CD4-positive, alpha-beta T cell (primary cell): ENCODE data around the gene GPATCH2L. TPM values are rescaled to one million over a fixed set of nuclear protein-coding genes. Genes with fewer than 3 reads are reported as not detected.

Experiments
- ATAC-seq: fragments of 200-7000 bp; cut with Tn5 transposase; one replicate; pipeline ENCODE4 v1.10.0; 2022; ENCODE audit warnings: mild to moderate bottlenecking; ENCODE audit not compliant: poor library complexity
- CTCF ChIA-PET: fragments of 350-600 bp; sonication (Branson Sonifier 250); formaldehyde crosslinking; loops from one replicate; lab custom pipeline; 2021; ENCODE audit warnings: antibody characterized with exemption, inconsistent platforms; lab: Charles Lee
- POLR2A ChIA-PET: fragments of 350-600 bp; sonication (Branson Sonifier 250); formaldehyde crosslinking; loops from one replicate; lab custom pipeline; 2021; ENCODE audit warnings: antibody characterized with exemption, inconsistent platforms; lab: Charles Lee
- DNase-seq, 14 experiments: peaks; one replicate each; pipeline ENCODE4 v3.0.0-alpha.2; 2013 to 2020; ENCODE audit warnings: mixed read lengths in 2 of 14
- H3K27ac ChIP-seq, 2 donors: one replicate each; pipeline versions ENCODE4 v1.5.1 to v1.7.0; 2013; ENCODE audit warnings: low read length in 2 of 2, low read depth in 1 of 2, mild to moderate bottlenecking in 1 of 2
- H3K27me3 ChIP-seq, 2 experiments: 1 replicate in 1 of 2; 2 replicates in 1 of 2; pipeline versions ENCODE4 v1.6.1 to v1.7.0; 2013; ENCODE audit warnings: low read length in 2 of 2, control low read depth in 1 of 2, mild to moderate bottlenecking in 1 of 2, moderate library complexity in 1 of 2; ENCODE audit not compliant: insufficient read depth in 2 of 2, control insufficient read depth in 1 of 2
- H3K36me3 ChIP-seq: one replicate; pipeline ENCODE4 v1.6.1; 2013; ENCODE audit warnings: low read length, control low read depth; ENCODE audit not compliant: insufficient read depth
- H3K4me1 ChIP-seq: one replicate; pipeline ENCODE4 v1.6.1; 2013; ENCODE audit warnings: low read length, control low read depth; ENCODE audit not compliant: insufficient read depth
- H3K4me3 ChIP-seq: one replicate; pipeline ENCODE4 v1.5.1; 2013; ENCODE audit warnings: mild to moderate bottlenecking, low read length, moderate library complexity
- H3K9me3 ChIP-seq, 2 experiments: 1 replicate in 1 of 2; 2 replicates in 1 of 2; pipeline versions ENCODE4 v1.6.1 to v1.7.0; 2013; ENCODE audit warnings: low read length in 2 of 2, mild to moderate bottlenecking in 2 of 2, control low read depth in 1 of 2, moderate library complexity in 1 of 2; ENCODE audit not compliant: control insufficient read depth in 1 of 2, insufficient read depth in 1 of 2
- H3K27ac Mint-ChIP-seq: one replicate; pipeline ENCODE4 v1.8.0; 2020; ENCODE audit warnings: mixed read lengths
- H3K27me3 Mint-ChIP-seq: one replicate; pipeline ENCODE4 v1.8.0; 2021; ENCODE audit warnings: mixed read lengths
- H3K36me3 Mint-ChIP-seq: one replicate; pipeline ENCODE4 v1.8.0; 2021; ENCODE audit warnings: low read depth, mixed read lengths
- H3K4me1 Mint-ChIP-seq: one replicate; pipeline ENCODE4 v1.8.0; 2021; ENCODE audit warnings: low read depth, mixed read lengths
- H3K4me3 Mint-ChIP-seq: one replicate; pipeline ENCODE4 v1.8.0; 2020; ENCODE audit warnings: mild to moderate bottlenecking, mixed read lengths
- H3K9me3 Mint-ChIP-seq: one replicate; pipeline ENCODE4 v1.8.0; 2020; ENCODE audit warnings: mixed read lengths
- CTCF ChIP-seq: fragments of 200-600 bp; IDR thresholded peaks from one replicate; pipeline ENCODE4 v1.8.0; 2022; ENCODE audit warnings: antibody characterized with exemption, mild to moderate bottlenecking
- intact Hi-C, 2 experiments: fragments of 100-400 bp; cut with DNase I in 1 of 2; cut with micrococcal nuclease in 1 of 2; formaldehyde crosslinking; loops; one replicate each; pipeline versions ENCODE4 v1.15.1 to v1.9.0; 2023 to 2025; cut with DNase I, micrococcal nuclease
- total RNA-seq, 174 experiments: library from RNA in 2 of 174; stranded (reverse) in 2 of 174; gene quantifications; one replicate each; pipeline ENCODE4 v1.2.3 and lab custom pipeline; 2021 to 2026

Gene GPATCH2L
- total RNA-seq, 2 experiments from 2014 or later = 56.0 to 61.5 TPM

GRCh38 chr14:76257842-76258397 lies 106.2 kb downstream of the GPATCH2L start:
- no peaks in the 10 kb centered on the region for H3K9me3 Mint-ChIP-seq
- no peaks in the 10 kb centered on the region for H3K4me1 ChIP-seq
- peaks cover 0 to 3% of the 10 kb centered on the region in 2 experiments for H3K27me3 ChIP-seq
- peaks cover 5% of the 10 kb centered on the region for H3K27me3 Mint-ChIP-seq
- DNase-seq (no peak), ATAC-seq (no peak)
- H3K27ac Mint-ChIP-seq = no peak overlapping the region
- no peak overlapping the region for H3K4me3 ChIP-seq
- H3K36me3 ChIP-seq = no peaks in the 10 kb centered on the region
- intact Hi-C loops = no loop called here
- no peaks in the 10 kb centered on the region for H3K9me3 ChIP-seq
- no peak overlapping the region for H3K4me3 Mint-ChIP-seq
- POLR2A ChIA-PET = no interaction called here
- no peaks in the 10 kb centered on the region for H3K36me3 Mint-ChIP-seq
- H3K4me1 Mint-ChIP-seq = no peaks in the 10 kb centered on the region
- no peak overlapping the region for H3K27ac ChIP-seq
- CTCF ChIA-PET = no interaction called here
- TF ChIP-seq CTCF = no peak

DNA sequence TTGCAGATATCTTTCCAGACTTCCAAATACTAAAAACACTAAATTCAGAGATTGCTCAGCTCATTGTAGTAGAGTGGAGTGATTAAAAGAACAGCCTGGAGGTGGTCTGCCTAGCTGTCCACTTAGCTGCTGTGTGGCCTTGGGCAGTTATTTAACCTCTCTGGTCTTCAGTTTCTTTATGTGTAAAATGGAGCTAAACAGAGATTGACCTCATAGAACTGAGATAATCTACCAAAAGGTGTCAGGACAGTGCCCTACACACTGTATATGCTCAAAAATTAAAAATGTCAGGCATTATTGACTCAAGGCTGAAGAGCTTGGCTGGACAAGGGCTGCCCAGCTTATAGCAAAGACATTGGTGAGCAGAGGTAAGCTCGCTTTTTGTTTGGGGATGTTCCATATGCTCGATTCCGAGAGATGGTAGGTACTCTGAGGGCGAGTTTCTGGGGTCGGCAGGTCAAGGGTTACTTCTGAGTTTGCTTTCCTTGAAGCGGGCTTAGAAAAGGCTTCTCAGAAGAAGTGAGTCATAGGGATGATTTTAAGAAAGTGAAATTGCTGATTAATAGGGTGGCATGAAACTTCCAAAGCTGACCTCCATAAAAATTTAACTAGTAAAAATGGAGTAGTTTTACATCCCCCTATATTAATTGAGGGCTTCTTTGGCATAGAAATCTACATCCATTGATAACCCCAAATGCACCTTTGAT lies 107.5 kb downstream of the GPATCH2L start:
- no peaks in the 10 kb centered on the region for H3K4me1 ChIP-seq
- H3K27me3 Mint-ChIP-seq = peaks cover 14% of the 10 kb centered on the region
- ChIA-PET CTCF (no interaction called here), POLR2A (no interaction called here)
- no peak overlapping the region for H3K4me3 Mint-ChIP-seq
- H3K27ac Mint-ChIP-seq = no peak overlapping the region
- no peak overlapping the region for H3K27ac ChIP-seq
- intact Hi-C loops = no loop called here
- H3K9me3 Mint-ChIP-seq = no peaks in the 10 kb centered on the region
- H3K36me3 ChIP-seq = no peaks in the 10 kb centered on the region
- H3K27me3 ChIP-seq = peaks cover 0 to 6% of the 10 kb centered on the region in 2 experiments
- TF ChIP-seq CTCF = no peak
- ATAC-seq = no peak
- no peak overlapping the region for H3K4me3 ChIP-seq
- no peak for DNase-seq
- no peaks in the 10 kb centered on the region for H3K36me3 Mint-ChIP-seq
- no peaks in the 10 kb centered on the region for H3K4me1 Mint-ChIP-seq
- H3K9me3 ChIP-seq = no peaks in the 10 kb centered on the region

DNA sequence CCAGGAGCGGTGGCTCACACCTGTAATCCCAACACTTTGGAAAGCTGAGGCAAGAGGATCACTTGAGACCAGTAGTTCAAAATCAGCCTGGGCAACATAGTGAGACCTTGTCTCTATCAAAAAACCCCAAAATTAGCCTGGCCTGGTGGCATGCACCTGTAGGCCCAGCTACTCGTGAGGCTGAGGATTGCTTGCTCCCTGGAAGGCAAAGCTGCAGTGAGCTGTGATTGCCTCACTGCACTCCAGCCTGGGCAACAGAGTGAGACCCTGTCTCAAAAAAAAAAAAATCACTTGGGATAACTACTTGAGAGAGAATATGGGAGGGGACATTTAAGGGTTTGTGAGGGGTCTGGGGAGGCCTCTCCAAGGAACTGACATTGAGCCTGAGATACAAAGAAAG lies 109.0 kb downstream of the GPATCH2L start:
- peaks cover 0 to 3% of the 10 kb centered on the region in 2 experiments for H3K9me3 ChIP-seq
- no peaks in the 10 kb centered on the region for H3K4me1 ChIP-seq
- Mint-ChIP-seq H3K36me3 (no peaks in the 10 kb centered on the region), H3K27ac (no peak overlapping the region), H3K9me3 (no peaks in the 10 kb centered on the region), H3K4me3 (no peak overlapping the region), H3K4me1 (no peaks in the 10 kb centered on the region), H3K27me3 (peaks cover 18% of the 10 kb centered on the region)
- ChIA-PET POLR2A (no interaction called here), CTCF (interaction anchor here (1.3 kb wide), 1 partner anchor 14 kb away, joined by 3 read pairs; no protein-coding TSS in a partner anchor)
- DNase-seq (no peak), ATAC-seq (no peak)
- no peak overlapping the region for H3K4me3 ChIP-seq
- no peak overlapping the region for H3K27ac ChIP-seq
- intact Hi-C loops = no loop called here
- H3K27me3 ChIP-seq = peaks cover 0 to 6% of the 10 kb centered on the region in 2 experiments
- no peak for TF ChIP-seq CTCF
- no peaks in the 10 kb centered on the region for H3K36me3 ChIP-seq
